ENCODE measurements around the gene RALGDS. TPM values are rescaled to one million over a fixed set of nuclear protein-coding genes. Genes with fewer than 3 reads are reported as not detected.

RALGDS gene
- total RNA-seq, 2 experiments from 2014 or later = 23.8 to 28.2 TPM

GRCh38 chr9:133108794-133109641 is 12.0 kb downstream of the RALGDS start:
- no peaks in the 10 kb centered on the region for H4K20me1 ChIP-seq (ENCODE audit: insufficient read depth, low read length)
- ChIA-PET CTCF (ENCODE audit: unreplicated experiment) (no interaction called here), POLR2A (no interaction called here)
- H2AFZ ChIP-seq (ENCODE audit: low read length) = no peak overlapping the region
- no peaks in the 10 kb centered on the region for H3K79me2 ChIP-seq (ENCODE audit: insufficient read depth, low read depth, low read length)
- no peak overlapping the region for H3K27ac ChIP-seq (ENCODE audit: low read depth, low read length, poor library complexity, severe bottlenecking)
- H3K4me3 ChIP-seq (ENCODE audit: low read depth, low read length, poor library complexity, severe bottlenecking) = no peak overlapping the region
- H3K4me1 ChIP-seq (ENCODE audit: insufficient read depth, low read length, poor library complexity, severe bottlenecking) = peaks cover 4% of the 10 kb centered on the region
- DNase-seq (ENCODE audit: low spot score) = no peak
- intact Hi-C loops (cut with micrococcal nuclease; ENCODE audit: unreplicated experiment) = no loop called here
- no peaks in the 10 kb centered on the region for H3K9me3 ChIP-seq (ENCODE audit: low read length)
- no TSS peak for BruUV-seq (replicated peaks)
- H3K9me2 ChIP-seq (ENCODE audit: insufficient read depth, low read length) = no peaks in the 10 kb centered on the region
- peaks cover 15% of the 10 kb centered on the region; the same call in 1 of the 2 replicates for H3K36me3 ChIP-seq (ENCODE audit: insufficient read depth, low read length)
- TF ChIP-seq CTCF (conservative IDR thresholded peaks at IDR 0.05; ENCODE audit: low read length) (no peak), EZH2phosphoT487 (IDR thresholded peaks at IDR 0.05; ENCODE audit: borderline replicate concordance, low read depth, low read length) (no peak)
- no peak overlapping the region for H3K4me2 ChIP-seq (ENCODE audit: low read length)

GRCh38 chr9:133107961-133108793 is 12.9 kb downstream of the RALGDS start:
- H3K4me3 ChIP-seq (ENCODE audit: low read depth, low read length, poor library complexity, severe bottlenecking) = no peak overlapping the region
- DNase-seq (ENCODE audit: low spot score) = no peak
- ChIA-PET CTCF (ENCODE audit: unreplicated experiment) (interaction anchor here (1.1 kb wide), 1 partner anchor 35 kb away, joined by 4 read pairs; no protein-coding TSS in a partner anchor), POLR2A (interaction anchor here (0.6 to 0.7 kb wide), 2 partner anchors 118 to 369 kb away, joined by 3 read pairs; no protein-coding TSS in a partner anchor)
- BruUV-seq (replicated peaks) = no TSS peak
- TF ChIP-seq EZH2phosphoT487 (IDR thresholded peaks at IDR 0.05; ENCODE audit: borderline replicate concordance, low read depth, low read length) = no peak
- TF ChIP-seq CTCF (conservative IDR thresholded peaks at IDR 0.05; ENCODE audit: low read length) = no peak
- H3K27ac ChIP-seq (ENCODE audit: low read depth, low read length, poor library complexity, severe bottlenecking) = no peak overlapping the region
- no peaks in the 10 kb centered on the region for H3K9me2 ChIP-seq (ENCODE audit: insufficient read depth, low read length)
- no peaks in the 10 kb centered on the region for H3K4me1 ChIP-seq (ENCODE audit: insufficient read depth, low read length, poor library complexity, severe bottlenecking)
- H3K36me3 ChIP-seq (ENCODE audit: insufficient read depth, low read length) = peaks cover 22% of the 10 kb centered on the region; the same call in 1 of the 2 replicates
- H3K4me2 ChIP-seq (ENCODE audit: low read length) = no peak overlapping the region
- no peaks in the 10 kb centered on the region for H3K9me3 ChIP-seq (ENCODE audit: low read length)
- no peak overlapping the region for H2AFZ ChIP-seq (ENCODE audit: low read length)
- intact Hi-C loops (cut with micrococcal nuclease; ENCODE audit: unreplicated experiment) = no loop called here
- H4K20me1 ChIP-seq (ENCODE audit: insufficient read depth, low read length) = no peaks in the 10 kb centered on the region
- H3K79me2 ChIP-seq (ENCODE audit: insufficient read depth, low read depth, low read length) = no peaks in the 10 kb centered on the region

Data from OCI-LY7 (cell line).